HG03175 (cell line): Measurements from ENCODE around the gene NT5C2.
A peak's percentile ranks its signal among the peaks of the same experiment; 100 is the strongest.
"Not testable (repeated sequence)": the region's sequence is repeated elsewhere in the genome, so short reads cannot be mapped to it uniquely, and the experiment has no call there.

ENCODE experiments used
- ATAC-seq: cut with Tn5 transposase; IDR thresholded peaks from one replicate; pipeline ENCODE4 v1.9.1; 2021; ENCODE audit warnings: mild to moderate bottlenecking, moderate library complexity; ENCODE audit not compliant: unreplicated experiment

NT5C2 gene

DNA sequence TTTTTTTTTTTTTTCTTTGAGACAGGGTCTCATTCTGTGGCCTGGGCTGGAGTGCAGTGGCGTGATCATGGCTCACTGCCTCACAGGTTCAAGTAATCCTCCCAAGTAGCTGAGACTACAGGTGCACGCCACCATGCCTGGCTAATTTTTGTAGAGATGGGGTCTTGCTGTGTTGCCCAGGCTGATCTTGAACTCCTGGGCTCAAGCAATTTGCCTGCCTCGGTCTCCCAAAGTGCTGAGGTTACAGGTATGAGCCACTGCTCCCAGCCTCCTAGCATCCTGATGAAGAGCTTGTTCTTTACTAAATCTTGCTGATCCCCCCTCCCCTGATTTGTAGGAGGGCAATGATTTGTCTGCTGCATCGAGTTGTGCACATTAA, 126.0 kb downstream of the NT5C2 start:
- not testable (repeated sequence) for ATAC-seq

- no peak for ATAC-seq
Observed at GRCh38 chr10:103066141-103067098, 126.7 kb downstream of the NT5C2 start.

DNA sequence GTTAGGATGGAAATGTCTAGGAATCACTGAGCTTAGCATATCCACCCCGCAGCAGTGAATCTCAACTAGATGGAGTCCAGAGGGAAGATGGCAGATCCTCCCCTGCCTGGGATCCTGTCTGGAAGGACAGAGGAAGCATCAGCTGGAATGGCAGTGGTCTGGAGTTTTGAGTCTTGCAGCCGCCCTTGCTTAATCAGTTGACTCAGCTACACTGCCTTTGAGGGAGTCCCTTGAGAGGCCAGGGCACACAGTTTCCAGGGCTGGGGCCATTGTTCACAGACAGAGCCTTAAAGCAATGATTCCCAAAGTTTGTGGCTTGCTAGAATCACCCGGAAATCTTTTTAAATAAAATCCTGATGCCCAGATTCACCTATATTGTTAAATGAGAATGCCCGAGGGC, 128.1 kb downstream of the NT5C2 start:
- no peak for ATAC-seq

- no peak for ATAC-seq
Observed at GRCh38 chr10:103062854-103063590, 130.1 kb downstream of the NT5C2 start.

- ATAC-seq, result no peak
Observed at GRCh38 chr10:103060575-103060974, 132.5 kb downstream of the NT5C2 start.

- ATAC-seq, result no peak
Observed at GRCh38 chr10:103058034-103058433, 135.0 kb downstream of the NT5C2 start.

GRCh38 chr10:103055105-103055504, 138.0 kb downstream of the NT5C2 start:
- no peak for ATAC-seq

DNA sequence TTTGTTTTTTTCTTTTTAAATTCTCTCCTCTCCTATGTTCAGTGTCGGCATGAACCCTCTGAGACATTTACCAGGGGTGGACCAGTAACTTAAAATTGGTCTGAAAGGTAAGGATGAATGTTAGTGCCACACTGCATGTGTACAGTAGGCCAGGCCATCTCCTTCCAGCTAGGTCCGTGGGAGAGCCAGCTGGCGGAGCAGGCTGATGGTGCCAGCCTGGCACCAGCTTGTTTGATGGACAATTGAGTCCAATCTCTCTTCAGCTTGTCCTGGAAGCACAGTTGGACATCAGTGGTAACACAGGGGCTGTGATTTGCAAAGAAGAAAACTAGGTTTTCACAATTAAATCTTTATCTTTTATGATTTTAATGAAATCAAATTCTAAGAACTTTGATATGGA, 138.5 kb downstream of the NT5C2 start:
- ATAC-seq, result peak; percentile 4

- peak; percentile 77 for ATAC-seq
Observed at GRCh38 chr10:103053659-103054581, 139.2 kb downstream of the NT5C2 start.

GRCh38 chr10:103049237-103049636, 143.8 kb downstream of the NT5C2 start:
- ATAC-seq, result no peak

GRCh38 chr10:103047381-103047780, 145.7 kb downstream of the NT5C2 start:
- no peak for ATAC-seq

DNA sequence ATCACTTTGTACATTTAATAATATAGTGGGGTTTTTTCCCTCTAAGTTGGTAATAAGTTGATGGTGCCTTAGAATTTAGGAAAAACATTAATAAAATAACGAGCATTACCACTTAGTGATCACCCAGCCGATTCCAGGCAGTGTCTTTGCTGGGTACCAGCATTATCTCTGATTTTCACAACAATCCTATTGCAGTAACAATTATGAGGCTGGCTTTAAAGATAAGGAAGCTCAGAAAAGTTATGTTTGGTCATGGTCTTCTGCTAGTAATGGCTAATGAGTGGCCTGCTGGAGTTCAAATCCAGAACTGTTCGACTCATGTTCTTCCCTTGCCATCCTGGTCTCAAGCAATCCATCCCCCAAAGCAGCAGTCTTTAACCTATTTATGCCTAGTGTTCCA, 147.1 kb downstream of the NT5C2 start:
- no peak for ATAC-seq

GRCh38 chr10:103044942-103045489, 148.1 kb downstream of the NT5C2 start:
- ATAC-seq, result no peak

- ATAC-seq, result no peak
Observed at GRCh38 chr10:103042908-103043307, 150.2 kb downstream of the NT5C2 start.

DNA sequence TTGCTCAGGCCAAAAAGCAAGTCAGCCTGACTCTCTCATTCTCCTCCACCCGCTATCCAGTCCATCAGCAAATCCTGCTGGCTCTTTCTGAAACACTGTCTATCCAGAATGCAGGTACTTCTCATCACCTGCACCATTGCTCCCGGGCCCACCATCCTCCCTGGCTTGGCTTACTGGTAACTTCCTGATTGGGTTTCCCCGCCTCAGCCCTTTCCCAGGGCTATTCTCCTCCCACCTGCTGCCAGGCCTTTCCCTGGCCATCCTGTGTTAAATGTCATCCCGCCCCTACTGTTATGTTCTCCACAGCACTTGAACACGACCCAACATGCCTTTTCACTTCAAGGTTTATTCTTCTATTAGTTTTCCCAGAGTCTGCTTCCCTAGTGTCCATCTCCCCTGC, 150.9 kb downstream of the NT5C2 start:
- ATAC-seq, result no peak

- ATAC-seq, result no peak
Observed at GRCh38 chr10:103041391-103041790, 151.7 kb downstream of the NT5C2 start.

DNA sequence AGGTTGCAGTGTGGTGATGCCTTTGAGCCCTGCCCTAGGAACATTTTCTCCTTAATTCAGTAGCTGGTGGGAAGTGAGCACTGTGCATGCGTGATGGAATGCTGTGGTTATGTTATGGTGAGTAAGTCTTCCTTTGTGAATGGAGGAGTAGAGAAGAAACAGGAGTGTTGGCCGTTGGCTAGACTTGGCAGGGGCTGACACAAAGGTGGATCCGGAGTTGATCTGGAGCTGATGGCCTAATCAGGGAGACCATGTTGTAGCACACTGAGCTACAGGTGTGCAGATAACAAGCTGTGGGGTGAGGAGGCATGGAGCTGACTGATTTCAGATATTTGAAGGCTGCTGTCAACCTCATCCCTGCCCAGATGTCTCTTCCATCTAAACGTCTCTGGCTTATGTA, 152.7 kb downstream of the NT5C2 start:
- no peak for ATAC-seq

DNA sequence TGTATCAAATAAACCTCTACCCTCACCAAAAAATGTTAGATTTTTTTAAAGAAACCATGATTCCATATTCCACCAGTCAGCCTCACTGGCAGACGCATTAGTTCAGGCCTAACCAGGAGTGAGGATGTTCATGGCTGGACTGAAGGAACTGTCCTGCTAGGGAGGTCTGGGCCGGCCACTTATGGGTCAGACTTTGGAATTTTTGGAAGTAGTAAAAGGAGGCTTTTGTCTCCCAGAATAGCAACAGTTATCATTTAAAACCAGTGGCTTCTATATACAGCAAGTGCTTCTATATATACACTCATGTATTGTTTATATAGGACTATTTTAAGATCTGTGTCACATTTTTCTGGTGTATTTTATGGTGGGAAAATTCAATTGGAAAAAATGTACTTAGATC, 154.5 kb downstream of the NT5C2 start:
- ATAC-seq, result no peak
